Vagina (tissue), 2 donors: ENCODE measurements around the gene MGMT.

Experiments
- POLR2A ChIP-seq, 2 donors: fragments of 450-650 bp; IDR thresholded peaks; one replicate each; pipeline ENCODE4 v1.6.1; 2017; ENCODE audit warnings: antibody characterized with exemption in 2 of 2, mild to moderate bottlenecking in 2 of 2, moderate library complexity in 2 of 2
- TF ChIP-seq, protein P1 (sequence below), 3 experiments: fragments of 450-650 bp in 2 of 3; fragments of 200-600 bp in 1 of 3; sonication (generic) in 1 of 3; IDR thresholded peaks; one replicate each; pipeline ENCODE4 v1.5.1; 2017 to 2019; ENCODE audit warnings: antibody characterized with exemption in 3 of 3, mild to moderate bottlenecking in 2 of 3, moderate library complexity in 2 of 3

DNA sequence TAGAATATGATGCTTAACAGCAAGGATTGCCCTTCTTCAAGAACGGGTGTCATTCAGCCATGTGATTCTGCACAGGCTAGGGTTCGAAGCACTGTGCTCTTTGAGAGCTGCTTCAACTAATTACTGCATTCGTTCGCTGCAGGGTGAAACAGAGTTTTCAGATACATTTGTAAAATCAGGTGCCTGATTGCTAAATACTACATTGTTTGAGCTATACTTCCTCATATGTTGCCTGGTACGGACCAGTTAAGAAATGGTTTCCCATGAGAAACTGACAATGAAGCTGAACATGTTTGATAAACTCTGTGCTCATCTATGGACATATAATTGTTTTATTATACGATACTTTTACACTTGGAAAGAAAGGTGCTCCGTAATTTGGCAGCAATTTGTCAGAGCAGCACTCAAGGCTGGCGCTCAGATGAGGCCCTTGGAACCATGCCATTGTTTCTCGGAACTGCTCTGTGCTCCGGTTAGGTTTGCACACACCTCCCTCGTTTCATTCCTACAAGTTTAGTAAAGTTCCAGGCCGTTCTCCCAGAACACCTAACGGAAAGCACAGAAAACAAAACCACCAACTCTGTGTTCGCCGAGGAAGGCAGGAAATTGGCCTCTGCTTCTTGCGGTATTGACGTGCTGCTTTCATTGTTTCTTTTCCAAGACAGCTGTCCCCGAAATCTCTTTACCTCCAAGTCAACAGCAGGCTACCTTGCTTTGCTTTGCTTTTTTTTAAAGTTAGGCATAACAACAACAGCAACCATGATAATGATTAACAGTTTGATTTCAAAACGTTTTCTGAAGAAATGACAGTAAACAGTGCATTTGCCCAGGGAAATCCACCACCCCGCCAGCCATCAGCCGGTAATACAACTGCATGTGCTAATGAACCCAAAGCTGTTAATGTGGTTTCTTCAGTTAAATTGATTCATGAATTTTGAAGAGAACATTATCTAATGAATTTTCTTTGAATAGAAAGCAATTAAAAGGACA lies 290.2 kb downstream of the MGMT start:
- TF ChIP-seq, protein P1, sequence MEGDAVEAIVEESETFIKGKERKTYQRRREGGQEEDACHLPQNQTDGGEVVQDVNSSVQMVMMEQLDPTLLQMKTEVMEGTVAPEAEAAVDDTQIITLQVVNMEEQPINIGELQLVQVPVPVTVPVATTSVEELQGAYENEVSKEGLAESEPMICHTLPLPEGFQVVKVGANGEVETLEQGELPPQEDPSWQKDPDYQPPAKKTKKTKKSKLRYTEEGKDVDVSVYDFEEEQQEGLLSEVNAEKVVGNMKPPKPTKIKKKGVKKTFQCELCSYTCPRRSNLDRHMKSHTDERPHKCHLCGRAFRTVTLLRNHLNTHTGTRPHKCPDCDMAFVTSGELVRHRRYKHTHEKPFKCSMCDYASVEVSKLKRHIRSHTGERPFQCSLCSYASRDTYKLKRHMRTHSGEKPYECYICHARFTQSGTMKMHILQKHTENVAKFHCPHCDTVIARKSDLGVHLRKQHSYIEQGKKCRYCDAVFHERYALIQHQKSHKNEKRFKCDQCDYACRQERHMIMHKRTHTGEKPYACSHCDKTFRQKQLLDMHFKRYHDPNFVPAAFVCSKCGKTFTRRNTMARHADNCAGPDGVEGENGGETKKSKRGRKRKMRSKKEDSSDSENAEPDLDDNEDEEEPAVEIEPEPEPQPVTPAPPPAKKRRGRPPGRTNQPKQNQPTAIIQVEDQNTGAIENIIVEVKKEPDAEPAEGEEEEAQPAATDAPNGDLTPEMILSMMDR (IDR thresholded peaks at IDR 0.05): no peak
- no peak for TF ChIP-seq POLR2A (IDR thresholded peaks at IDR 0.05)
